ENCODE data around the gene ADAMTS13.

Gene ADAMTS13

DNA sequence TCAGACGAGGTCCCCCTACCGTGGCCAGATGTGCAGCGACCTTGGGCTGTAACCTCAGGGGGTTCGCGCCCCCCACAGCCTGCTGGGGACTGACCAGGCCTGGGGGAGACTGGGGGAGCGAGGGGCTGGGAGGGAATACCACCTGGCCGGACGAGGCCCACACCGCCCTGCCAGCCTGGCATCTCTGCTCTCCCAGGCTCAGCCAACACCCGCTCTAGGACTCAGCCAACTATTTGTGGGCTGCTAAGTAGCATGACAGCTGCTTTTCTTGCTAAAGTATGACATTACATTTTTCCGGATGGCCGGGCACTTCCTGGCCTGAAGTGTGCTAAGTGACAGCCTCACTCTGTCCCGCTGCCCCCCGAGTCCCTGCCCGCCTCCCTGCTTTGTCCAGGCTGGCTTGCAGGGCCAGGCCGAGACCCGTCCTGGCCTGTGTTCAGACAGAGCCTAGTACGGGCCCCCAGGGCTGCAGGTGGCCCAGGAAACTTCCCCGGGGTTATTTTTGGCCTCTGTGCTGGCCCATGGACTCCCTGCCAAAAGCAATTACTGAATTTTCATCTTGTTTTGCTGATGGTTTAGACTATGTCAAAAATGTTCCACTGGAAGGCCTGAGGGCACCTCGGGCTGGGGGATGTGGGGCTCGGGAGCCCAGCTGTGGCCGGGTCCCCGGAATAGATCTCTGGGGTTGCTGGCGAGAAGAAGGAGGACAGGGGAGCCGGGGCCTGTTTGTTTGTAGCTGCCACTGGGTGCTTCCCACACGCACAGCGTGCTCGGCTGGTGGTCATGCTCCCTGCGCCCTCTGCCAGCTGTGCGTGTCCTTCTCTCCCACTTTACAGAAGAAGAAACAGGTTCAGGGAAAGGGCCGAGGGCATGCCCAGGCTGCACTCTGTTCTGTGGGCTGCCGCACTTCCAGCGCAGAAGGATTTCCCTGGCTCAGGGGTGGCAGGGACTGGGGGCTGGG, 70.2 kb downstream of the ADAMTS13 start:
- no peak for DNase-seq

- no peak for DNase-seq
These were observed 71.3 kb downstream of the ADAMTS13 start for GRCh38 chr9:133493428-133493827.

- DNase-seq = no peak
These were observed 71.8 kb downstream of the ADAMTS13 start for GRCh38 chr9:133493845-133494540.

- DNase-seq = no peak
These were observed 72.6 kb downstream of the ADAMTS13 start for GRCh38 chr9:133494636-133495326.

GRCh38 chr9:133495327-133496293, 73.4 kb downstream of the ADAMTS13 start:
- DNase-seq = no peak

- no peak for DNase-seq
These were observed 75.0 kb downstream of the ADAMTS13 start for GRCh38 chr9:133496861-133497842.

DNA sequence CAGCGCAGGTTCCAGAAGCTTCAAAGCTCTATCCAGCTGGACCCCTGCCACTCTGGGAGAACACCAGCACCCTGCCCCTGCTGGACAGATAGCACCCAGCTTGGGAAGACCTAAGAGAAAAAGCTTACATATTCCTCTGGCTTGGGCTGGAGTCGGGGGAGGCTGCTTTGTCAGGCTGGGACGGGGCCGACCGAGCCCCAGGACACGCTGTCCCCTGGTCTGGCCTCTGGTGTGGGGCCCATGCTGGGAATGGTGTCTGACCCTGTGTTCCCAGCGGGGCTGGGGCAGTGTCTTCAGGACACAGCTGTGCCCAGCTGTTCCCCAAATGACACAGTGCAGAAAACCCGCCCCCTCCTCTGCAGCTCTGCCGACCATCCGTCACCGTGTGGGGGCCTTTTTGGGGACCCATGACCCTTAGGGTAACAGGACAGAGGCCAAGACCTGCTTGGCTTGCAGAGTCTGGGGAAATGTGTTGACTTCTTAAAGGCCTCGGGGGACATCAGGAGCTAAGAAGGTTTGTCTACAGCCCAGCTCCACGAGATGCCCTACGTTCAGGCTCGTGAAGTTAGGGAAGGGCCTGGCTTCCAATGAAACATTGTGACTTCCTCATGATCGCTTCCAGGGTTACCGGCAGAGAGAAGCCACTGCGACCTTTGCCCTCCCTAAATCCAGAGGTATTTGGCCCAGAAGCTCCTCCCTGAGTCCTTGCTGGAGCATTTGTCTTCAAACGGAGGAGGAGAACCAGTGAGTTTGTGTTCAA, 77.1 kb downstream of the ADAMTS13 start:
- DNase-seq = no peak

DNA sequence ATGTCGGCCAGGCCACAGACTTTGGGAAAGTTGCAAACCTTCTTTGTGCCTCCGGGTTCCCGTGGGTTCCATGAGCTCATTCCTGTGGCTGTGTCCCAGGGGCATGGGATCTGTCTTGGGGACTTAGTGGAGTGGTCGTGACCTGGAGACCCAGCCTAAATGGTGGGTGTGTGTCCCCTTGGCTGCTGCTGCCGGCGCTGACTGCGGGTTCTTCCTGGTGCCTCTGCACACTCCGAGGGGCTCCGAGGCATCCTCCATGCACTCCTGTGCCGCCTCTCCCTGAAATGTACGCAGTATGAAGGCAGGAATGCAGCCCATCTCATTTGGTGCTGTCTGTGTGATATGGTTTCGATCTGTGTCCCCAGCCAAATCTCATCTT, 77.7 kb downstream of the ADAMTS13 start:
- no peak for DNase-seq

GRCh38 chr9:133502112-133502511, 79.9 kb downstream of the ADAMTS13 start:
- no peak for DNase-seq

- no peak for DNase-seq
These were observed 83.1 kb downstream of the ADAMTS13 start for GRCh38 chr9:133505186-133505830.

DNA sequence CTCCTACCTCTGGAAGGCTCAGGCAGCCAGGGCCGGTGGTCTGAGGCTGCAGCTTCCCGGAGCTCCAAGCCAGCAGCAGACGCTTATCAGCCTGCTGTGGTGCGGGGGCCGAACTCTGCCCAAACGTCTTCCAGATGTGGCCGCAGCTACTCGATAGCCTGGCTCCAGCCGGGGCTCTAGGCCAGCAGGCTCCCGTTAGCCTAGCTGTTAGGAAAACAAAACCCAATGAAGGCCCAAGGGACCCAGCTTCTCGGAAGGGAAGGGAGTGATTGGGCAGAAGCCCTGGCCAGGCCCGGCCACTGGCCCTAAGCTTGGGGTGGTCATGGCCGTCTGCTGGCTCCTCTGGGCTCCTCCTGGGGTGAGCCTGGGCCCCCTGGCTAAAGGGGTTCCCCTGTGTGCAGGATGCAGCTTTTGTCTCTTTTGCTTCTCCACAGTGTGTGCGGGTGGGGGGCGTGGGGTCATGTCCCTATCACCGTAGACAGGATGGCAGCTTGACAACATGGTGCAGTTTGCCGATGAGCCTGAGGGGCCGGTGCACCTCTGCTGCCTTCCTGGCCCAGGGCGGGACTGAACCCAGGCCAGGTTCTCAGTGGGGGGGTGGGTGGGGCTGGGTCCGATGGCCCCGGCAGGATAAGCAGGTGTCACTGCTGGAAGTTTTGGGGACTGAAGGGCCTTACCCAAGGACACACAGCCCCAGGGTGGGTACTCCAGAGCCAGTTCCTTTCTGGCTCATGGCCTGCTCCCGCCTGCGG, 83.9 kb downstream of the ADAMTS13 start:
- DNase-seq = no peak

- DNase-seq = no peak
These were observed 84.5 kb downstream of the ADAMTS13 start for GRCh38 chr9:133506653-133507038.

DNA sequence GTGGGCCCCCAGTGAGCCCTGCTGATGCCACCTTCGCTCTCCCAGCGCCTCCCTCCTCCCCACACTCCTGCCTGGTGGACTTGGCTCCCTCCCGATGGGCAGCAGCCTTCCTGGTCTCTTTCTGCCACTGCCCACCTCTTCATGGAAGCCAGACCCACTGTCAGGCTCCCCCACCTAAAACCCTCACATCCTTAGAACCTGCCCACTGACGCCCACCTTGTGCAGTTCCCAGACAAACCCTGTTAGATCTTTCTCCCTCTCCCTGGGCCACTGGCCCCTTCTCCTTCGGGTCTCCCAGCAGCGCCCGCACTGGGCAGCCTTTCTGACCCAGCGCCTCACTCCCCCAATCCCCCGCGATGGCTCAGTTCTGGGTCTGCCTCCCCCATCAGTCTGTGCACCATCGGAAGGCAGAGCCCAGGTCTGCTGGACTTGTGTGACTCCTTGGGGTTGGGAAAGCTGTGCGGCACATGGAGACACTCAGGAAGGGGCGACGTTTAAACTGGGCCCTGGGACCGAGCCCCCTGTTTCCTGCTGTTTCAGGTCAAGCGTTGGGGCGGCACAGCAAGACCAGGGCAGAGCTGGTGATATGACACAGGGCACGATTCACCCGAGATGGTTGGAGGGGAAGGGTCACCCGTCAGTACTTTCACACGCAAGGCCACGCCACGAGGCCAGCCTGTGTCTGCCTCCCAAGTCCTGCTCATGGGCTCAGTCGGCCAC, 85.2 kb downstream of the ADAMTS13 start:
- DNase-seq = no peak

- DNase-seq = no peak
These were observed 85.9 kb downstream of the ADAMTS13 start for GRCh38 chr9:133508046-133508445.

All from CD4-positive, alpha-beta T cell treated with Interferon alpha-2 for 1 hour (primary cell).